ENCODE results near the gene MFF. TPM values are rescaled to one million over a fixed set of nuclear protein-coding genes. Genes with fewer than 3 reads are reported as not detected.

The MFF gene
- total RNA-seq, 1 experiment from 2014 or later, result 68.2 TPM

GRCh38 chr2:227339098-227339599 is 14.1 kb downstream of the MFF start:
- POLR2A ChIA-PET, result no interaction called here
- no peaks in the 10 kb centered on the region for H3K9me2 ChIP-seq (ENCODE audit: insufficient read depth)
- H3K27me3 ChIP-seq (ENCODE audit: insufficient read depth, low read length), result no peaks in the 10 kb centered on the region
- no peak overlapping the region for H3K9ac ChIP-seq (ENCODE audit: low read length)
- no peak for ATAC-seq
- no peaks in the 10 kb centered on the region for H4K20me1 ChIP-seq (ENCODE audit: insufficient read depth)
- no peak overlapping the region for H2AFZ ChIP-seq (ENCODE audit: low read depth, low read length, poor library complexity, severe bottlenecking)
- H3K4me1 ChIP-seq (ENCODE audit: control insufficient read depth in 1 of 2, insufficient read depth in 2 of 2, low read length in 2 of 2), result no peaks in the 10 kb centered on the region
- no peak for DNase-seq (ENCODE audit: low read depth, low spot score)
- no peaks in the 10 kb centered on the region for H3K9me3 ChIP-seq (ENCODE audit: control insufficient read depth in 1 of 2, insufficient read depth in 1 of 2, low read depth in 1 of 2, low read length in 2 of 2)
- no TSS peak for BruUV-seq (replicated peaks)
- RAD21 ChIA-PET (ENCODE audit: low non-redundant PET in 1 of 2, low total read pairs in 2 of 2, uncharacterized antibody in 2 of 2, unreplicated experiment in 2 of 2), result no interaction called here
- intact Hi-C loops (cut with micrococcal nuclease), result no loop called here
- H3K4me2 ChIP-seq (ENCODE audit: low read length), result no peak overlapping the region
- CTCF ChIA-PET, result no interaction called here
- peaks cover 16 to 20% of the 10 kb centered on the region in 2 experiments for H3K36me3 ChIP-seq (ENCODE audit: control insufficient read depth in 1 of 2, insufficient read depth in 2 of 2, low read length in 2 of 2)
- no peak overlapping the region for H3K4me3 ChIP-seq (replicated peaks in 1 of 2; ENCODE audit: low read depth in 1 of 2, low read length in 2 of 2)
- H3K27ac ChIP-seq (ENCODE audit: low read depth, low read length), result no peak overlapping the region
- H3K79me2 ChIP-seq (ENCODE audit: insufficient read depth, low read length), result no peaks in the 10 kb centered on the region
- TF ChIP-seq RAD21 (IDR thresholded peaks at IDR 0.05; ENCODE audit: low read depth) (no peak), SIN3A (IDR thresholded peaks at IDR 0.05; ENCODE audit: low read depth) (no peak), ATF3 (IDR thresholded peaks at IDR 0.05) (no peak), CBX3 (IDR thresholded peaks at IDR 0.05; ENCODE audit: low read depth) (no peak), CTCF (IDR thresholded peaks at IDR 0.05 in 2 of 3, conservative IDR thresholded peaks at IDR 0.05 in 1 of 3; ENCODE audit: borderline replicate concordance in 1 of 3, insufficient read depth in 1 of 3, low read depth in 2 of 3, low read length in 2 of 3) (no peak), EZH2phosphoT487 (IDR thresholded peaks at IDR 0.05; ENCODE audit: borderline replicate concordance) (no peak), FOSL1 (IDR thresholded peaks at IDR 0.05; ENCODE audit: low read depth) (no peak), JUND (IDR thresholded peaks at IDR 0.05) (no peak), ZBTB33 (IDR thresholded peaks at IDR 0.05; ENCODE audit: extremely low read depth, insufficient replicate concordance, low read length) (no peak), EZH2 (IDR thresholded peaks at IDR 0.05) (no peak), CEBPB (IDR thresholded peaks at IDR 0.05; ENCODE audit: low read depth) (no peak), TCF7L2 (IDR thresholded peaks at IDR 0.05; ENCODE audit: borderline replicate concordance, extremely low read depth, insufficient read depth, insufficient read length) (no peak), MAX (IDR thresholded peaks at IDR 0.05) (no peak), ZFX (IDR thresholded peaks at IDR 0.05) (no peak)

Measured in HCT116 (cell line).